HG02885 (cell line): ENCODE data around the gene OR51B6.
"Not testable (repeated sequence)": the region's sequence is repeated elsewhere in the genome, so short reads cannot be mapped to it uniquely, and the experiment has no call there.

Experiments used
- ATAC-seq: cut with Tn5 transposase; IDR thresholded peaks from one replicate; pipeline ENCODE4 v1.9.1; 2021; ENCODE audit warnings: mild to moderate bottlenecking; ENCODE audit not compliant: unreplicated experiment, poor library complexity

OR51B6 gene

DNA sequence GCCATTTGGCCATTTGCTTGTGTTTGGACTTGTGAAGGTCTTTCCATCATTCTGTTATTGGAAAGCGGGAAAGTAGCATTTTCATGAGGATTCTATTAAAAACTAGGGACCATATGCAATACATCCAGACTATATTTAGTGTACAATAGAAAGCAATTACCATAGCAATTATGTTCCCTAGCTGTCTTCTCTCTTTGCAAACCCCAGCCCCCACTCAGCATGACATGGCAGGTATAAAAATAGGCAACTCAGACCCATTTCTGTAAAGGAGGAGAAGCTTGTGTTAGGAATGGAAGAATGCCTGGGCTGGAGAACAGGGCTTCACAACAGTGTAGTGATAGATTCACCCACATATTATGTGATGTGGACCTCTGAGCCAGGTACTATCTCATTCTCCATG is 12.4 kb downstream of the OR51B6 start:
- ATAC-seq, result no peak

DNA sequence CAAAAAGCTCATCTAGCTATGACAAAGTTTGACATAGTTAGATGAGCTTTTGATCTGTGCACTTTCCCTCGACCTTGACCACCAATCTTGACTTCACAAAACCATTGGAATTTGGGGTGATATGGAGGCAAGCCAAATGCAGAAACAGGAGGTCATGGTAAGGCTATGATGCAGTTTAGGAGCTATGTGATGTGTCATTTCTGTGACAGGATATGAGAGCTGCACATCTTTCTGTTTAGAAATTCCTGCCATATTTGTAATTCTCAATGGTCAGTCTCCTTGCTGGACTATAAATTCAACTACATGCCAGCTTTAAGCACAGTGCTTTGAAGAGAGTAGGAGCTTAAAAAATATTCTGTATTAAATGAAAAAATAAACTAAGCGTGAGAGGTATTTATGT is 12.9 kb downstream of the OR51B6 start:
- ATAC-seq, result no peak

DNA sequence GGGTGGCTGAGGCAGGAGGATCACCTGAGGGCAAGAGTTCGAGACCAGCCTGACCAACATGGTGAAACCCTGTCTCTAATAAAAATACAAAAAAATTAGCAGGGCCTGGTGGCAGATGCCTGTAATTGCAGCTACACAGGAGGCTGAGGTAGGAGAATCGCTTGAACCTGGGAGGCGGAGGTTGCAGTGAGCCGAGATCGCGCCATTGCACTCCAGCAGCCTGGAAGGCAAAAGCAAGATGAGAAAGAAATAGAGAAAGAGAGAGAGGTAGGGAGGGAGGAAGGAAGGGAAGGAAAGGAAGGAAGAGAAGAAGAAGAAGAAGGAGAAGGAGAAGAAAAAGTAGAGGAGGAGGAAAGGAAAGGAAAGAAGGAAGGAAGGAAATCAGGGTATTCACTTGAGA is 15.1 kb downstream of the OR51B6 start:
- not testable (repeated sequence) for ATAC-seq

DNA sequence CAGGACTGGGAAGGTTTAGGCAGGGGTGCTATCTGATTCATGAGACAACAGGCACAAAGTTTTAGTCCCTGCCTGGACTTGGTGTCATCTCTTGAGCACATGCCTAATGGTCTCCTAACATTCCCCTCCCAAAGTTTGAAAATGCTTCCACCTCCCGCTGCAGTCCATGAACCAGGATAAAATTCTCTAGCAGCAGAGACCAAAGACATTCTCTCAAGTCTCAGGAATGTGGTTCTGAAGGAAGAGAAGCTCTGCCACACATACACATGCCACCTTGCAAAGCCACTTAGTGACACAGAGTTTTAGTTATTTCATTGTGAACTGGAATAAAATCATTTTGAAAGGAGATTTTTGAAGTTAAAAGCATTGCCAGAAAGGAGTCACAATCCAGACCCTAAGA is 15.5 kb downstream of the OR51B6 start:
- no peak for ATAC-seq

GRCh38 chr11:5367448-5368074 is 16.3 kb downstream of the OR51B6 start:
- ATAC-seq, result no peak

GRCh38 chr11:5368502-5369043 is 17.3 kb downstream of the OR51B6 start:
- no peak for ATAC-seq

DNA sequence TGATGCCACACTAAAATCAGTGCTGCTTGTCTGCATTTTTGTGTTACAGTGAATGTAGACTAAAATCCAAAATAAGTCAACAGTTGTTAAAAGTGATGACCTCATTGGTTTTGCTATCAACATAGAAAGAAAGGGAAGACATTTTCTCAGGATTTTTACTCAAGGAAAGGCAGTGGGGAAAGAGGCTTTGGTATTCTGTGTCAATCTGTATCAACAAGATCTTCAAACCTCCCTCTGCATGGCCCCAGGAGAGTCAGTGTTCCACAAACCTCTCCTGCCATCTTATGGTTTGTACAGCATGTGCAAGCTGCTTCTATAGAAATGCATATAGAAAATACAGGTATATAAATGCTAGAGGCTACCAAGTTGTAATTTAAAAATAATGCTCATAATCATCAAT is 18.5 kb downstream of the OR51B6 start:
- ATAC-seq, result no peak

DNA sequence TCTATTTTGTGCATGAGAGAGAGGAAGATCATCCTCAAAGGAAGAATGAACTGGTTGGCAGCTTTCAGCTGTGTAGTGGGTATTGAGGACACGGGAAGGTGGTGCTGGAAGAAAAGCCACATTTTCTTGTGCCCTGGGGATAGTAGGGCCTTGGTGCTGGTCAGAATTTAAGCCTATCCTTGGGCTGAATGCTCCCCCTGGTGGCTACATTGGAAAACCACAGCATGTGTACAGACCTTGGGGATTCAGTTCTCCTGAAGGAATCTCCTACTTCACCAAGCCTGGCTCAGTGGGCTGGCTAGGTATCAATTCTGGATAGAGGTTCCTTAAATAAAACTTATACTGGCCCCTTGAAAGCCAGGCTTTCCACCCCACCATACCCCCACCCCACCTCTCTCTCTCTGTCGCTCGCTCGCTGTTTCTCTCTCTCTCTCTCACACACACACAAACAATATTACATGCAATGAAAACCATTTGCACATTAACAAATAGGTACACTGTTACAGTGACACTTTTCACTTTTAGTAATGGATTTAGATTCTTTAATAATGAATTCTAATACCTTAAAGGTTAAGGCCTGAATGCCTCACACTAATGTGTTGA is 29.5 kb downstream of the OR51B6 start:
- ATAC-seq, result peak; percentile 98

- no peak for ATAC-seq
Observed at GRCh38 chr11:5383576-5383975, 32.3 kb downstream of the OR51B6 start, which contains the start of gene OR51M1. Gene OR51M1, plus strand, starts transcription at chr11:5383812. Its CDS starts 5,587 bp downstream, at chr11:5389399.

- no peak for ATAC-seq
Observed at GRCh38 chr11:5384335-5384734, 33.0 kb downstream of the OR51B6 start.

DNA sequence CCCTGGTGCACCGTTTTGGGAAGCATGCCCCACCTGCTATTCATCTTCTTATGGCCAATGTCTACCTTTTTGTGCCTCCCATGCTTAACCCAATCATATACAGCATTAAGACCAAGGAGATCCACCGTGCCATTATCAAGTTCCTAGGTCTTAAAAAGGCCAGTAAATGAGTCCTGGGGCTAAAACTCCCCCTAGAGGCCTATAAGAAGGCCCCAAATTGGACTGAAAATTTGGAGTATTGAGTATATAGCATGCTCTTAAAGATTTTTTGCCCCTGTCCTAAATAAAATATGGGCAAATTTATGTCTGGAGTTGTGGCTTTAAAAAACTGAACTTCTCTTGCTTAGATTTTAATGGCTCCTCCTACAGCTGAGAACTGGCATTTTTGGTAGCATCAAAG is 38.9 kb downstream of the OR51B6 start:
- no peak for ATAC-seq

GRCh38 chr11:5394091-5394490 is 42.8 kb downstream of the OR51B6 start:
- ATAC-seq, result no peak

DNA sequence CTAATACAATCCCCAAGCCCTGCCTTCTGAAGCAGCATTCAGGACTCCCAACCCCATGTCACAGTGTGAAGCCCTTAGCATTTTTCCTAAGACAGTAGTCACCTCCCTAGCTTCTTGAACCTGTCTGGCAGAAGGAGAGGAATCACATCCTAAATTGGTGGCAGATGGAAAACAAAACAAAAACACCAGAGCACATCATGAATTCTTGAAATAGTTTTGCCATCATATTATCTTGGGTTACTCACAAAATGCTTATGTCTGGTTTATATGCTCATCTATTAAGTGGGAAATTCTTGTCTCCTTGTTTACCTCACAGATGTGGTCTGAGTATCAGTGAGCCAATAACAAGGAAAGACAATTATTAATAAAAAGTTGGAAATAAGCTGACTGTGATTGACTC is 47.6 kb downstream of the OR51B6 start:
- no peak for ATAC-seq
